Suprapubic skin (tissue), 4 donors: ENCODE data around the gene LRSAM1. TPM values are rescaled to one million over a fixed set of nuclear protein-coding genes. Genes with fewer than 3 reads are reported as not detected.

Experiments used
- DNase-seq, 2 donors: peaks; one replicate each; pipeline ENCODE4 v3.0.0-alpha.2; 2019; ENCODE audit warnings: low spot score in 2 of 2
- H3K27ac ChIP-seq: fragments of 200-600 bp; sonication (generic); one replicate; pipeline ENCODE4 v1.5.1; 2019
- H3K27me3 ChIP-seq: fragments of 200-600 bp; sonication (generic); one replicate; pipeline ENCODE4 v1.5.1; 2019
- H3K36me3 ChIP-seq: fragments of 200-600 bp; sonication (generic); one replicate; pipeline ENCODE4 v1.5.1; 2019
- H3K4me1 ChIP-seq: fragments of 200-600 bp; sonication (generic); one replicate; pipeline ENCODE4 v1.5.1; 2019
- H3K4me3 ChIP-seq: fragments of 200-600 bp; sonication (generic); one replicate; pipeline ENCODE4 v1.5.1; 2019; ENCODE audit warnings: mild to moderate bottlenecking
- H3K9me3 ChIP-seq: fragments of 200-600 bp; sonication (generic); one replicate; pipeline ENCODE4 v1.5.1; 2019
- CTCF ChIP-seq, 2 donors: fragments of 200-600 bp in 1 of 2; fragments of 450-650 bp in 1 of 2; sonication (generic) in 1 of 2; IDR thresholded peaks; one replicate each; pipeline ENCODE4 v1.5.1; 2016 to 2019; ENCODE audit warnings: antibody characterized with exemption in 2 of 2, mild to moderate bottlenecking in 1 of 2, moderate library complexity in 1 of 2
- EP300 ChIP-seq: sonication (generic); formaldehyde crosslinking; IDR thresholded peaks from one replicate; pipeline ENCODE4 v1.6.1; 2017; ENCODE audit warnings: antibody characterized with exemption
- POLR2A ChIP-seq, 2 donors: fragments of 450-650 bp; IDR thresholded peaks; one replicate each; pipeline ENCODE4 v1.6.1; 2017; ENCODE audit warnings: antibody characterized with exemption in 2 of 2, mild to moderate bottlenecking in 2 of 2, moderate library complexity in 2 of 2
- POLR2AphosphoS5 ChIP-seq, 3 donors: sonication (generic); formaldehyde crosslinking; IDR thresholded peaks; one replicate each; pipeline ENCODE4 v1.6.1; 2017; ENCODE audit warnings: antibody characterized with exemption in 3 of 3
- WGBS: methylation state at CpG from one replicate; pipeline ENCODE4 v1.1.5; 2018; 5-methylcytosine and 5-hydroxymethylcytosine counted together
- total RNA-seq, 4 donors: library from RNA; depleted of rRNA; stranded (reverse); fragments of >200 nt; gene quantifications; one replicate each; pipeline ENCODE4 v1.1.0, GENCODE V29; 2016

The LRSAM1 gene
- total RNA-seq, 4 donors from 2014 or later, result 31.2 to 84.7 (median 37.2) TPM

GRCh38 chr9:127415657-127416056 lies 35.7 kb upstream of the LRSAM1 start:
- no peak overlapping the region for H3K4me3 ChIP-seq
- H3K9me3 ChIP-seq, result no peaks in the 10 kb centered on the region
- no peaks in the 10 kb centered on the region for H3K36me3 ChIP-seq
- no peak overlapping the region for H3K27ac ChIP-seq
- 46% methylated on average over 1 of the region's 1 CpG for WGBS
- peaks cover 22% of the 10 kb centered on the region for H3K4me1 ChIP-seq
- TF ChIP-seq CTCF (IDR thresholded peaks at IDR 0.05) (no peak), POLR2A (IDR thresholded peaks at IDR 0.05) (no peak), POLR2AphosphoS5 (IDR thresholded peaks at IDR 0.05) (no peak), EP300 (no peak)
- no peak for DNase-seq
- H3K27me3 ChIP-seq, result no peaks in the 10 kb centered on the region

- peak overlapping the region; percentile 3 for H3K4me3 ChIP-seq
- DNase-seq, result no peak
- no peaks in the 10 kb centered on the region for H3K9me3 ChIP-seq
- TF ChIP-seq POLR2AphosphoS5 (IDR thresholded peaks at IDR 0.05) (no peak), EP300 (no peak), CTCF (IDR thresholded peaks at IDR 0.05) (no peak), POLR2A (IDR thresholded peaks at IDR 0.05) (no peak)
- H3K27me3 ChIP-seq, result no peaks in the 10 kb centered on the region
- H3K27ac ChIP-seq, result peak overlapping the region; percentile 45
- peaks cover 24% of the 10 kb centered on the region for H3K4me1 ChIP-seq
- 41% methylated on average over 14 of the region's 15 CpGs for WGBS
- H3K36me3 ChIP-seq, result no peaks in the 10 kb centered on the region
These were observed 33.9 kb upstream of the LRSAM1 start for GRCh38 chr9:127417131-127418036.

- no peaks in the 10 kb centered on the region for H3K27me3 ChIP-seq
- no peak for TF ChIP-seq POLR2A (IDR thresholded peaks at IDR 0.05)
- TF ChIP-seq CTCF (IDR thresholded peaks at IDR 0.05), result peak in 1 of 2 donors; percentile 17
- H3K27ac ChIP-seq, result peak overlapping the region; percentile 45
- no peak for DNase-seq
- H3K9me3 ChIP-seq, result no peaks in the 10 kb centered on the region
- 53% methylated on average over 10 of the region's 12 CpGs for WGBS
- H3K4me3 ChIP-seq, result peak overlapping the region; percentile 3
- H3K4me1 ChIP-seq, result peaks cover 30% of the 10 kb centered on the region
- no peaks in the 10 kb centered on the region for H3K36me3 ChIP-seq
These were observed 33.3 kb upstream of the LRSAM1 start for GRCh38 chr9:127418037-127418471.

DNA sequence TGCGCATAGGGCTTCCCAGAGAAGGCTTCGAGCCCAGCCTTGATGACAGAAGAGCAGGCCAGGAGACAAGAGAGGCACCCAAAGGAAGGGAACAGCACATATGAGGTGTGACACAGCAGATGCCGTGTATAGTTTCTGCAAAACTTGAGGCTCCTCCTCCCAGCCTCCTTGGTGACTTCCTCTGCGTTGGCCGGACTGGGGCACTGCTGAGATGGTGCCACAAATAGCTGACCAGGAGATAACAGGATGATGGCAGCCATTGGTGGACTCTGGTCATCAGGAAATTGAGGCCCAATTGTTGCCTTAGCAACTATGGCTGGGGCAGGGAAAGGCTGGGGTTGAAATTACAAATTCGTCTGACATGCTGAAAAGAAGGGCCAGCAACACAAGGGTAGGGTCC lies 32.0 kb upstream of the LRSAM1 start:
- H3K27ac ChIP-seq, result no peak overlapping the region
- TF ChIP-seq CTCF (IDR thresholded peaks at IDR 0.05), result no peak
- no peak for TF ChIP-seq POLR2A (IDR thresholded peaks at IDR 0.05)
- TF ChIP-seq EP300, result no peak
- TF ChIP-seq POLR2AphosphoS5 (IDR thresholded peaks at IDR 0.05), result no peak
- no peaks in the 10 kb centered on the region for H3K36me3 ChIP-seq
- no peaks in the 10 kb centered on the region for H3K9me3 ChIP-seq
- 75% methylated on average over 6 of the region's 6 CpGs for WGBS
- no peaks in the 10 kb centered on the region for H3K27me3 ChIP-seq
- H3K4me3 ChIP-seq, result no peak overlapping the region
- H3K4me1 ChIP-seq, result peaks cover 36% of the 10 kb centered on the region
- no peak for DNase-seq

DNA sequence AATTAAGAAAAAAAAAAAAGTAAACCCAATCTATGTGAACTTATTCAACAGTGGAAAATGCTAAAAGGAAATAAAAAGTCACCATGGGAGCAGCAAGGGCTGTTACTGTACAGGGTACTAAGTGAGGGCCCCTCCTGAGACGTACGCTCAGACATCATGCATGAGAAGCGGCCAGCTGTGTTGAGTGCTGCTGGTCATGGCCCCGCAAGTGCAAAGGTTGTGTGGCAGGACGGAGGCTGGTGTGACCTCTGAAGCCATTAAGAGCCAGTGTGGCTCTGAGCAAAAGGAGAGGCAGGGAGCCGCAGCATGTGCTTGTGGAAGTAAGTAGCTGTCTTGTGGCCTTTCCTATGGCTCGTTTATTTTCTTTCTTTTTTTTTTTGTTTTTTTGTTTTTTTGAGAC lies 30.3 kb upstream of the LRSAM1 start:
- Histone ChIP-seq H3K4me3 (no peak overlapping the region), H3K4me1 (peaks cover 48% of the 10 kb centered on the region), H3K9me3 (no peaks in the 10 kb centered on the region), H3K36me3 (no peaks in the 10 kb centered on the region), H3K27me3 (no peaks in the 10 kb centered on the region), H3K27ac (no peak overlapping the region)
- WGBS, result 86% methylated on average over 7 of the region's 7 CpGs
- no peak for TF ChIP-seq POLR2AphosphoS5 (IDR thresholded peaks at IDR 0.05)
- TF ChIP-seq EP300, result no peak
- TF ChIP-seq CTCF (IDR thresholded peaks at IDR 0.05), result no peak
- TF ChIP-seq POLR2A (IDR thresholded peaks at IDR 0.05), result no peak
- DNase-seq, result no peak
